ENCODE results near the gene LAMA4.

- TF ChIP-seq CTCF (IDR thresholded peaks at IDR 0.05; ENCODE audit: low read depth, low read length, missing input control) (no peak), JUND (IDR thresholded peaks at IDR 0.05) (no peak), YY1 (IDR thresholded peaks at IDR 0.05) (no peak), REST (IDR thresholded peaks at IDR 0.05) (no peak), ZBTB33 (IDR thresholded peaks at IDR 0.05) (no peak), MAX (IDR thresholded peaks at IDR 0.05) (no peak), FOXA1 (IDR thresholded peaks at IDR 0.05) (no peak), ATF3 (IDR thresholded peaks at IDR 0.05) (no peak), TAF1 (conservative IDR thresholded peaks at IDR 0.05) (no peak), GABPA (IDR thresholded peaks at IDR 0.05 in 1 of 2, conservative IDR thresholded peaks at IDR 0.05 in 1 of 2) (no peak), RAD21 (IDR thresholded peaks at IDR 0.05) (no peak), EGR1 (IDR thresholded peaks at IDR 0.05; ENCODE audit: low read depth in 2 of 2) (no peak), NR2F2 (IDR thresholded peaks at IDR 0.05) (no peak), HNF4A (conservative IDR thresholded peaks at IDR 0.05) (no peak)
These were observed 20.5 kb downstream of the LAMA4 start for GRCh38 chr6:112233847-112234246.

All from liver (tissue), 3 donors.